ENCODE measurements around the gene NSMF. TPM values are rescaled to one million over a fixed set of nuclear protein-coding genes. Genes with fewer than 3 reads are reported as not detected.

Gene NSMF
- polyA plus RNA-seq, 1 donor (not counting 4 experiments of a cell fraction or from before 2014, with no cell fraction given), result 29.5 TPM

GRCh38 chr9:137470785-137471184, 11.7 kb upstream of the NSMF start:
- H2AFZ ChIP-seq (ENCODE audit: control insufficient read depth, low read length), result no peak overlapping the region
- dilution Hi-C loops (cut with MboI; ENCODE audit: extremely low pct_ligation_motif_present, low sequenced_read_pairs), result no loop called here
- no peak for DNase-seq (ENCODE audit: low read depth, low spot score)
- peaks cover 3% of the 10 kb centered on the region for H3K9me3 ChIP-seq (ENCODE audit: control insufficient read depth, low read depth, low read length)
- no peaks in the 10 kb centered on the region for H4K20me1 ChIP-seq (ENCODE audit: control insufficient read depth, extremely low read depth, insufficient read depth, low read length)
- TF ChIP-seq CTCF (optimal IDR thresholded peaks at IDR 0.05 in 1 of 3, IDR thresholded peaks at IDR 0.05 in 1 of 3, conservative IDR thresholded peaks at IDR 0.05 in 1 of 3; ENCODE audit: extremely low read depth in 1 of 3, insufficient read depth in 2 of 3, low read length in 3 of 3) (no peak), EZH2 (IDR thresholded peaks at IDR 0.05; ENCODE audit: low read length) (no peak)
- H3K9me1 ChIP-seq (ENCODE audit: control insufficient read depth, extremely low read depth, insufficient read depth, low read length), result no peaks in the 10 kb centered on the region
- H3K27me3 ChIP-seq (ENCODE audit: control insufficient read depth, extremely low read depth, insufficient read depth, low read length), result no peaks in the 10 kb centered on the region
- no peak overlapping the region for H3K9ac ChIP-seq (ENCODE audit: control insufficient read depth, extremely low read depth, insufficient read depth, low read length)
- FAIRE-seq, result no peak
- no peak overlapping the region for H3K4me3 ChIP-seq (ENCODE audit: control insufficient read depth in 2 of 3, extremely low read depth in 1 of 3, insufficient read depth in 2 of 3, low read depth in 1 of 3, low read length in 3 of 3)
- H3K79me2 ChIP-seq (ENCODE audit: control insufficient read depth, insufficient read depth, low read length), result no peaks in the 10 kb centered on the region
- no peak overlapping the region for H3K27ac ChIP-seq (ENCODE audit: control insufficient read depth, insufficient read depth, low read length)
- no peak overlapping the region for H3K4me2 ChIP-seq (ENCODE audit: control insufficient read depth, extremely low read depth, insufficient read depth, low read depth, low read length)
- H3K4me1 ChIP-seq (ENCODE audit: control insufficient read depth, extremely low read depth, insufficient read depth, low read length), result no peaks in the 10 kb centered on the region
- no peaks in the 10 kb centered on the region for H3K36me3 ChIP-seq (ENCODE audit: control insufficient read depth in 2 of 2, extremely low read depth in 1 of 2, insufficient read depth in 2 of 2, low read length in 2 of 2)

- Histone ChIP-seq H3K4me3 (ENCODE audit: control insufficient read depth in 2 of 3, extremely low read depth in 1 of 3, insufficient read depth in 2 of 3, low read depth in 1 of 3, low read length in 3 of 3) (no peak overlapping the region), H3K4me1 (ENCODE audit: control insufficient read depth, extremely low read depth, insufficient read depth, low read length) (no peaks in the 10 kb centered on the region), H3K36me3 (ENCODE audit: control insufficient read depth in 2 of 2, extremely low read depth in 1 of 2, insufficient read depth in 2 of 2, low read length in 2 of 2) (no peaks in the 10 kb centered on the region), H3K4me2 (ENCODE audit: control insufficient read depth, extremely low read depth, insufficient read depth, low read depth, low read length) (no peak overlapping the region), H3K9ac (ENCODE audit: control insufficient read depth, extremely low read depth, insufficient read depth, low read length) (no peak overlapping the region), H2AFZ (ENCODE audit: control insufficient read depth, low read length) (no peak overlapping the region), H3K9me3 (ENCODE audit: control insufficient read depth, low read depth, low read length) (no peaks in the 10 kb centered on the region), H3K27ac (ENCODE audit: control insufficient read depth, insufficient read depth, low read length) (no peak overlapping the region), H3K79me2 (ENCODE audit: control insufficient read depth, insufficient read depth, low read length) (no peaks in the 10 kb centered on the region), H3K27me3 (ENCODE audit: control insufficient read depth, extremely low read depth, insufficient read depth, low read length) (peaks cover 4% of the 10 kb centered on the region), H4K20me1 (ENCODE audit: control insufficient read depth, extremely low read depth, insufficient read depth, low read length) (no peaks in the 10 kb centered on the region), H3K9me1 (ENCODE audit: control insufficient read depth, extremely low read depth, insufficient read depth, low read length) (no peaks in the 10 kb centered on the region)
- TF ChIP-seq CTCF (optimal IDR thresholded peaks at IDR 0.05 in 1 of 3, IDR thresholded peaks at IDR 0.05 in 1 of 3, conservative IDR thresholded peaks at IDR 0.05 in 1 of 3; ENCODE audit: extremely low read depth in 1 of 3, insufficient read depth in 2 of 3, low read length in 3 of 3) (no peak), EZH2 (IDR thresholded peaks at IDR 0.05; ENCODE audit: low read length) (no peak)
- no peak for DNase-seq (ENCODE audit: low read depth, low spot score)
- no peak for FAIRE-seq
- dilution Hi-C loops (cut with MboI; ENCODE audit: extremely low pct_ligation_motif_present, low sequenced_read_pairs), result no loop called here
Measured at GRCh38 chr9:137467896-137468295, 8.8 kb upstream of the NSMF start.

Data from keratinocyte (primary cell).